Stimulated activated CD8-positive, alpha-beta memory T cell treated with anti-CD3 and anti-CD28 coated beads, Interleukin-7, amount 100 ng/mL, for 48 hours (primary cell): ENCODE measurements around the gene MED27.

Source experiments
- DNase-seq, 2 donors: peaks; one replicate each; pipeline ENCODE4 v3.0.0-alpha.2; 2020; ENCODE audit warnings: low read depth in 1 of 2; ENCODE audit errors: extremely low read depth in 1 of 2

The MED27 gene

DNA sequence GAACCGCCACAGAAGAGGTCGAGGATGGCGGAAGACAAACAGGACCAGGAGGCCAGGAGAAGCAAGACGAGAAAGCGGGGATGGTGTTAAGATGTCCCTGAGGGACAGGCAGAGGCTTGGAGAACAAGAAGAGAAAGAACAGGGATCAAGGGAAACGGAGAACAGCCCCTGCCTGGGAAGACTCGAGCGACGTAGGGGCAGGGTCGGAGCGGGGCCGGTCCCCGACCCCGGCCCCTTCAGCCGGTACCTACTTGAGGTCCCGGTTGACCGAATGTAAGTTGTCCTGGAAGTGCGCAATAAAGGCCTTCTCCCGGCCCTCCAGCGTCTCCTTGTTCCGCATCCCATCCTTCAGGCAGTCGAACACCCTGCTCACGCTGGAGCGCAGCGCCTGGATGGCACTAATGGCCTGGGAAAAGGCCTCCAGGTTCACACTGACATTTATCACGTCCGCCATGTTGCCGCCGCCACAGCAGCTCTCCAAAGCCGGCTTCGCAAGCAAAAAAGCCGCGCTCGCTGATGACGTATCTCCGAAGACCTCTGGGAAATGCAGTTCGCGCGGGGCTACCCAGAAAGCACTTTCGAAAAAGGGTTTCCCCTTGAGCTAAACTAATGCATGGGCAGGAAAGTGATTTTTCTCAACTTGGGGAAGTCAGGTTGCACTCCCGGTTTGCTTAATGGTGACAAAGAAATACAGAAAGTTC is at the start of gene MED27:
Gene MED27, minus strand, starts transcription at position 477 of the 701 bp plus-strand sequence. Its CDS starts 23 bp downstream, at position 454.
- peak; percentile 80 to 91 for DNase-seq

GRCh38 chr9:132127888-132128534 is 48.3 kb upstream of the MED27 start:
- DNase-seq: no peak

DNA sequence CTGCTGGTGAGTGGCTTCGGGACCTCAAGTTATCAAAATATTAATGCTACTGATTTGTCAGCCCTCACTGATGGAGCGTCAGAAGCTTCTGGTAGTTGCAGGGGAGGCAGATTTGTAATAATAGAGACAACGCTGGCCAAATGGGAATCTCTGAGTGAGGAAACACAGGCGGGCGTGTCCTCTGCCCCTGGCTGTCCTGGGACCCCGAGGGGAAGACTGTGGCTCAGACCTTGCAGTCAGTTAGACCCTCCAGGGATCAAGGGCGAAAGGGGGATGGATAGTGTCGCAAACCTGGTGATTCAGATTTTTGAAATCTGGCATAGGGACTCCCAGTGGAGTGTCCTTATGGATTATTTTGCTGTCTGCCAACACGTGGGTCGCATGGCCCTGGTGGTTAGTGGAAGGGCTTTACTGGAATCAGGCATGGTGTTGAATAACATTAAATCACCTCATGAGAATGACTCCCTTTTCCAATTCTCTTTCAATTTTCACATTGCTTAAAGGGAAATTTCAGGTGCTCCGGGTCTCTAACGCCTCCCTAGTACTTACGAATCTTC is 47.1 kb upstream of the MED27 start:
- no peak for DNase-seq

DNA sequence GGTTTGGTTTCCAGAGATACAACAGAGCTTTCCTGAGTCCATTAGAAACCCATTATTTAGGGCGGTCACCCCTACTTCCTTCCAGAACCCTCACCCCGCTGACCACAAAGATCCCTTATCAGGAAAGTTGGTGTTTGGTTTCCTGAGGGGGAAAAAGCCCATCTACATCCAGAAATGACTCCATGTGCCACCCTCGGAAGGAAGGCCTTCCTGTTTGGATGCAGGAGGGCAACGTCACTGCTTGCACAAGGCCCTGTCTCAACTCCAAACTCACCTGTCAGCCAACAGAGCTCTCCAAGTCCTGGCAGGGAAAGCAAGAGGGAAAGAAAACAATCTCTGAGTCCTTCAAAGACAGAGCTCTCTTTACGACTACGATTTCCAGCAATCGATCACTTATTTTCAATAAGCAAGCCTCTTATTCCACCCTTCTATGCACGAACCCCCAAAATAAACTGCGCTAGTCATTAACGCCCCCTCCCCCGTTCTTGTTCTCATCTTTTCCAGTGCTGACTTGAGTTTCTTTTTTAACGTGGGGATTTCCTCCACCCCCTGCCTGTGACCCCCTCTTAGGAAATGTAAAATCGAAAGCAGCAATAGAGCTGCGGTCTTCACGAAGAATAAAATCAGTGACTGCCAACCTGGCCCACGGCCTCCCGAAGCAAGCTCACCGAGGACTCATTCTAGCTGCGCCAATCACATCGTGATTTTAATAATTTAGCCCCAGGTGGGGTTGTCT is 46.4 kb upstream of the MED27 start:
- no peak for DNase-seq

- no peak for DNase-seq
These were observed 45.7 kb upstream of the MED27 start for GRCh38 chr9:132125361-132125760.

- no peak for DNase-seq
These were observed 45.1 kb upstream of the MED27 start for GRCh38 chr9:132124800-132125199.

GRCh38 chr9:132121021-132121420 is 41.4 kb upstream of the MED27 start:
- DNase-seq: no peak

GRCh38 chr9:132117694-132118093 is 38.0 kb upstream of the MED27 start:
- DNase-seq: no peak

GRCh38 chr9:132116583-132116982 is 36.9 kb upstream of the MED27 start:
- DNase-seq: no peak

- DNase-seq: no peak
These were observed 34.5 kb upstream of the MED27 start for GRCh38 chr9:132114102-132114707.

DNA sequence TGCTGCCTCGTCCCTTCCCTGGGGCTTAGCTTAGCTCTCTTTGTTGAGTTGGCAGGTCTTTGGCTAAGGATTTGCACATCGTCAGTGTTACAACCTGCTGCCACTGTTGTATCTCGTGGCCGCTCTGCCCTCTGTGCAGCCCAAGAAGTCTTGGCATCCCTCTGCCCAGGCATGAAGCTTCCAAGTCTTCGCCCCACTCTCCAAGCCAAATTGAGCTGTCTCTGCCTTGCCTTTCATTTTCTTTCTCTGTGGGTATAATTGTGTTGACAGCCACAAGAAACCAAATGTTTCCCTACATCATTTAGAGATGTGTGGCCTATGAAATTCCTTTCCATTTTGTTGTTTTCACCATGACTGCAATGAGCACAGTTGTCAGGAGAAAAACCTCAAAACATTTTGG is 29.6 kb upstream of the MED27 start:
- DNase-seq: no peak

DNA sequence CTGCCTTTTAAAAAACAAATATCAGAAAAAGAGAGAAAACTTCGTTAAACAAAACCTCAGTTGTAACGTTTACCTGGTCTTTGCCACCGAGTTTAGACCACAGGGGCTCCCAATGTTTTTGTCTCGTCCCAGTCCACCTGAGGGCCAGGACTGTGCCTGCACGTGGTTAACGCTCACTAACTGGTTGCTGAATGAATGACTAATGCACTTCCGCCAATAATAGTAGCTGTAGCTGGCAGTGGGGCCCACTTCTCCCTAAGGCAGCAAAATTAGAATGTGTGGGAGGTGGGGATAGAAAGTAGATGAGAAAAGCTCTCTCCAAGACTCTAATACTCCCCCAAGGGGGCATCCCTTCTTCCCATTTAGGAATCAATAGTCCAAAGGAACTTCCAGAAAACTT is 29.1 kb upstream of the MED27 start:
- DNase-seq: no peak

DNA sequence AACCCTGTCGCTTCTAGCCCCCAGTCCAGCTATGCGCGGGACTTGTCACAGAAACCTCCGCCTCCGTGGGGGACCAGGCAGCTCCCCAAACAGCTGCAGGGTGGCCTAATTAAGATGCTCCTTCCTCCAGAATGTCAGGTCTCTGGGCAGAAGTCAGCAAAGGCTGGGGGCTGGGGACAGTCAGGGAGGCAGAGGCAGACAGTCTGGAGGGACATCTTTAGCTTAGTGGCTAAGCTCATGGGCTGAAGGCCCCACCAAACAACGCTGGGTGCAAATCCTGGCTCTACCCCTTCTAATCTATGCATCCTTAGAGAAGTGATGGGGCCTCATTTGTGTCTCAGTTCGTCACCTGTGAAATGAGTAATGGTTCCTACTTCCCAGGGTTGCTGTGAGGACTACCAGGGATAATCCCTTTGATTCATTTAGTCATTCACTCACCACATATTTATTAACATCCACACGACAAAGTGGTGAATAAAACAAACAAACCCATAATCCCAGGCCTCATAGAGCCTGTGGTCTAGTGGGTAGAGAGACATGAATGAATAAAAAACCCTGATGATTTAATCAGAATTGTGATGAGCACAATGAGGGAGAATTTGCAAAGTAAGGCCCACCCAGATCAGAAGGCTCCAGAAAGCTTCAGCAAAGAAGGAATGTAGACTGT is 20.2 kb upstream of the MED27 start:
- DNase-seq: no peak

DNA sequence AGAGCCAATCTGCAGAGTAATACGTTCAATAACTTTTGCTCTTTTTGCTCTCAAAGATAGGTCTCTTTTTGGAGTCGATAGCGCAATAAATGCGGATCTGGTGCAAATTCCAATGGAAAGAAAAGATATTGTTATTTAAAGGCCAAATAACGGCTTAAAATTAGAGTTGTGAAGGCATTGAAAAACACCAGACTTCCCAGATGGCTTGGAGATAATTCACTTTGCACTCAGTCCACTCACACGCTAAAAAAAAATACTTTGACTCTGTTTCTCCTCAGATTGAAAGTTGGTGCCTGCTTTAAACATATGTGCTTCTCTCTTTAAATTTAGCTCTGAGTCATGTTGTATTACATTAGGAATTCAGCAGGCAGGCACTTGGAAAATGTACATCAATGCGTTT is 19.5 kb upstream of the MED27 start:
- no peak for DNase-seq

GRCh38 chr9:132094314-132094791 is 14.7 kb upstream of the MED27 start:
- DNase-seq: no peak

GRCh38 chr9:132090771-132091170 is 11.1 kb upstream of the MED27 start:
- DNase-seq: no peak

DNA sequence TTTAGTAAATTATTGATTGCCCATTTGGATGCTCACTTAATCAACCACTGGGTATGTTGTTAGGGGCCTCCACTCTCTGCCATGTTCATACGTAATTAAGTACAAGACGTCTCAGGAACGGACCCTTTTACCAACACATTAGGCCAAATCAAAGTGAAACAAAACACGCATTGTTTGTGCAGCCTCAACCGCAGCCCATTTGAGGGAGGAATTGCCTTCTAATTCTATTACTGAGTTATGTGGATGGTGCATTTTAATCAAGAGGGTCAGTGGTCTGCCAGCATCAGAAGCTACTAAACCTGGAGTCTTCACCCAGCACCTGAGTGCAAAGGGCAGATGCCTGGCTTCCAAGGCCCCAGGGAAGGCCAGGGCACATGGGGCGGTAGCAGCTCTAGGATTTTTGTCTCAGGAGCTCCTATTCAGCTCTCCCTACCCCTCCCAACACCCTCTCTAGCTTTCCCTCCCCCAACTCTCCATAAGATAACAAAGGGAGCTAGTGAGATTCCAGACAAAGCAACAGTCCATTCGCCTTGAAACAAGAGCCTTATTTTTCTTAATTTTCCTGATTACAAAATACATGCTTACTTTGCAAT is 7.9 kb upstream of the MED27 start:
- no peak for DNase-seq

DNA sequence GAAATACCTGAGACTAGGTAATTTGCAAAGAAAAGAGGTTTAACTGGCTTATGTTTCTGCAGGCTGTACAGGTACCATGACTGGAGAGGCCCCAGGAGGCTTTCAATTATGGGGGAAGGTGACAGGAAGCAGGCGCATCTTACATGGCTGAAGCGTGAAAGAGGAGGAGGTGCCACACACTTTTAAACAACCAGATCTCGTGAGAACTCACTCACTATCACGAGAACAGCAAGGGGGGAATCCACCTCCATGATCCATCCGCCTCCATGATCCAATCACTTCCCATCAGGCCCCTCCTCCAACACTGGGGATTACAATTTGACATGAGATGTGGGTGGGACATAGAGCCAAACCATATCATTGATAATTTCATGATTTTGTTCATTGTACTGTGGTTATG is 2.5 kb upstream of the MED27 start:
- no peak for DNase-seq

DNA sequence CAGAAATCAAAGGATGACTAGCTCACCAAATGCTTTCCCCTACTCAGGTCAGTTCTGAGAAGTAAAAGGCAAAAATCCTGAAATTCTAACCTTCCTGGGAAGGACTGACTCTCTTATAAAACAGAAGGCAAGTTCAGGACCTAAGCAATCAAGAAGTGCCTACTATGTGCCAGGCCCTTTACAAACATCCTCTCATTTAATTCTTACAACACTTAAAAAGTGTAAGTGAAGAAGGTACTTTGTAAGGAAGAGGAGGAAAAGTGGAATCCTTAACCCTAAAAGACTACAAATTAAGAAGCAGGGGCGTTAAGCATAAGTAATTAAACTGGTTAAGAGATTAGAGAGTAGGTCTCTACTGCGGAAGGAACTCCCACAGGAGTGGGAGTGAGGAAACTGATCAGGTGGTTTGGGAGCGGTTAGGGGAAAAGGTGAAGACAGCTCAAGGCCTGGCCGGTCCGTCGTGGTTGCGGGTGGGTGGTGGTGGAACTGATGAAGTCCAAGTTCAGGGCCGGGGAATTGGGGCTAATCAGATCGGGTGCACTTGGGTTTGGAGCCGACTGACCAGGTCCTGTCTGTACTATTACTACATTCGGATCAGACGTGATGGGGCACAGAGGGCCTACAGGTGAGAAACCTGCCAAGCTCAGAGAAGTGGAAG is 839 bp downstream of the MED27 start:
- no peak for DNase-seq
